ENCODE results near the gene ACAP3.

Gene ACAP3

DNA sequence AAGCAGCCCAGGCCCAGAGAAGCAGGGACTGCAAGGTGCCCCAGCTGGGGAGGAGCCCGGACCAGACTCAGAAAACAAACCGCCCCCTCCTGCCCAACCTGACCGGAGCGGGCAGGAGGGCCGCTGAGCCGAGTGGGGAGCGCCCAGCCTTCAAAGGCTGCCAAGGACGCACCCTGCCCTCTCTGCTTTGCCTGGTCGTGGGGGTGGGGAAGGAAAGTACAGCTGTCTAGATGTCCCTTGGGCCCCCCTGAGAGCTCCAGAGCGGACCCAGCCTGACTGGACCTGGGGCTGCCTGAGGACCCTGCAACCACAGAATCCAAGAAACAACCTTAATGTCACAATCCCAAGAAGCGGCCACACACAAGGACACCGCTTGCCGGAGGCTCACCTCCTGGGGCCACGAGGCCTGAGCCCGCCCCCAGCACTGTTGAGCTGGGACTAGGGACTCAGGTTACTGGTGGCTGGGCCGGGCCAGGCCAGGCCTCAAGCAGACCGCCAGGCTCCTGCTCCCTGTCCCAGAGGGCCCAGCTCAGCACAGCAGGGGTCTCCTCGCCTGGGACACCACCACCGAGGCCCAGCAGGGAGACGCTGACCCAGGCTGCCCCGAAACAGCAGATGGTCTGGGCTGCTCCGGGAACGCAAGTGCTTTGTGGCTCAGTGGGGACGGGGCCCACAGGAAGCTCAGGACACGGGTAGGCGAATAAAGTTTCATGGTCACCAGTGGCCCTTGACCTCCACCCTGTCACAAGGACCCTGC is 40.1 kb upstream of the ACAP3 start:
- no peak for DNase-seq (ENCODE audit: low read depth)
- TF ChIP-seq CTCF (IDR thresholded peaks at IDR 0.05; ENCODE audit: low read depth, low read length, missing control alignments): no peak
- peak overlapping the region; percentile 82 for H3K4me3 ChIP-seq (ENCODE audit: low read depth, low read length)

DNA sequence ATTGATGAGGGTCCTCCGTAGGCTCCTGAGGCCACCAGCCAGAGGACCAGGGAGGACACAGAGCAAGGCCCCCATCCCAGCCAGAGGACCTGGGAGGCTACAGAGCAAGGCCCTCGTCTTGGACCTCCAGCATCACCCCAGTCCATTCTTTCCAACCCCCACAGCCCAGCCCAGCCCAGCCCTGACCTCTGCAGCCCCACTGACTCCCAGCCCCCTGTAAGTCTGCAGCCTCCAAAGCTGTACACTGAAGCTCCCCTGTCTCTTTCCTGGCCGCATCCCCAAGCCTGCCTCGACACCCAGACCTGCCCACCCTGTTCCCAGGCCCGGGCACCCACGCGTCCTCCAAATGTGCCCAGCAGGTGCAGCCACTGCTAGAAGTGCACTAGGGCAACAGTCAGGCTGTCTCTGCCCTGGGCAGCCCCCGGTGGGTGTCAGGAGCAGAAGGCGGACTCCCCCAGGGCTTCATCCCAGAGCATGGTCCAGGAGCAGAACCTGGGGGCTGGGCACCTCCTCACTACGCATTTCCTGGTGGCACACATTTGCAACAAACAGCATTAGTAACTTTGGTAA is 39.4 kb upstream of the ACAP3 start:
- no peak for DNase-seq (ENCODE audit: low read depth)
- H3K4me3 ChIP-seq (ENCODE audit: low read depth, low read length): no peak overlapping the region
- TF ChIP-seq CTCF (IDR thresholded peaks at IDR 0.05; ENCODE audit: low read depth, low read length, missing control alignments): no peak

DNA sequence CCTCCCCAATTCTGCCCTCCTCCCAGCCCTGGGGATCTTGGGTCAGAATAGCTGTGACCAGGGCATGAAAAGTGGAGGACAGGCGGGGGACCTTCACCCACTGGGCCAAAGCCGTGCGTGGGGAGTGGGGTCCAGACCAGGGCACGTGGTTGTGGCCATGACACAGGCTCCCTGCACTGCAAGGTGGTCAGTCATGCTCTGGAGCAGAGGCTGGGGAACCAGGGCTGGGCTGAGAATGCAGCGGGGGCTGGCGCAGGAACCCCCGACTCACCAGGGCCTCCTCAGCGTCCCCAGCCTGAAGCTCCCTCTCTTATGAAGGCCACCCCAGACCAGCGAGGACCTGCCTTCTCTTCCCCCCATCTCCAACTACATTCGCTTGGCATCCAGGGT is 38.8 kb upstream of the ACAP3 start:
- no peak overlapping the region for H3K4me3 ChIP-seq (ENCODE audit: low read depth, low read length)

DNA sequence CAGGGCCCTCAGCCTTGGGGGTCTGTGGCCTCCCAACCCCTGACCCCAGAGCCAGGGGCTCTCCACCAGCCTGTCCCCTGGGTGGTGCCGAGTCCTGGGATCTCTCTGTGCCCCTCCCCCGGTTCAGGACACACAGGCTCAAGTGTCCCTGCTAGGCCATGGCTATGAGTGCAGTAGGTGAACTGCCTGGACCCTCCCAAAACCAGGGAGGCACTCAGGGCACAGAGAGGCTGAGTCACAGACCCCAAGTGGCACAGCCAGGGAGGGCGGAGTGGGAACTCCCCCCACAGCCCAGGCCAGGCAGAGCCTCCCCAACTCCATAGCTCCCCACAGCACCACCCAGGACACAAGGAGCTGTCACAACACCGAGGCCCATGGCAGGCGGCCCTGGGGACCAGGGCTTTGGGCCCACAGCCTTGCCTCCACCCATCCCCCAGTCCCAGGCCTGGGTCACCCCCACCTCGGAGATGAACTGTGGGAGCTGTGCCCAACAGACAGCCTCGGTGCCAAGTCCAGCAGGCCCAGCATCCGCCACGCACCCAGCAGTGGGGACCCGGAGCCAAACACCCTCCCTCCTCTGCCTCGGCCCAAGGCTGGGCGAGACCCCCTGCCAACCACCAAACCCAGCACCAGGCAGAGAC is 38.2 kb upstream of the ACAP3 start:
- TF ChIP-seq CTCF (IDR thresholded peaks at IDR 0.05; ENCODE audit: low read depth, low read length, missing control alignments): no peak
- no peak for DNase-seq (ENCODE audit: low read depth)
- no peak overlapping the region for H3K4me3 ChIP-seq (ENCODE audit: low read depth, low read length)

More for the DNA sequence above, 38.8 kb upstream of the ACAP3 start:
- no peak for TF ChIP-seq CTCF (IDR thresholded peaks at IDR 0.05; ENCODE audit: low read depth, low read length, missing control alignments)
- DNase-seq (ENCODE audit: low read depth): no peak

GRCh38 chr1:1345384-1345783 is 37.7 kb upstream of the ACAP3 start:
- H3K4me3 ChIP-seq (ENCODE audit: low read depth, low read length): no peak overlapping the region
- no peak for TF ChIP-seq CTCF (IDR thresholded peaks at IDR 0.05; ENCODE audit: low read depth, low read length, missing control alignments)
- DNase-seq (ENCODE audit: low read depth): no peak

GRCh38 chr1:1344655-1345361 is 37.1 kb upstream of the ACAP3 start:
- no peak for DNase-seq (ENCODE audit: low read depth)
- TF ChIP-seq CTCF (IDR thresholded peaks at IDR 0.05; ENCODE audit: low read depth, low read length, missing control alignments): peak; percentile 68
- H3K4me3 ChIP-seq (ENCODE audit: low read depth, low read length): no peak overlapping the region

Data from GM12864 (cell line).